ENCODE measurements around the gene CDC42EP3. TPM values are rescaled to one million over a fixed set of nuclear protein-coding genes. Genes with fewer than 3 reads are reported as not detected.
A peak's percentile ranks its signal among the peaks of the same experiment; 100 is the strongest.

CDC42EP3 gene
- polyA plus RNA-seq, 2 of the 4 experiments (the other 2 are of a cell fraction): 23.8 to 39.1 TPM

DNA sequence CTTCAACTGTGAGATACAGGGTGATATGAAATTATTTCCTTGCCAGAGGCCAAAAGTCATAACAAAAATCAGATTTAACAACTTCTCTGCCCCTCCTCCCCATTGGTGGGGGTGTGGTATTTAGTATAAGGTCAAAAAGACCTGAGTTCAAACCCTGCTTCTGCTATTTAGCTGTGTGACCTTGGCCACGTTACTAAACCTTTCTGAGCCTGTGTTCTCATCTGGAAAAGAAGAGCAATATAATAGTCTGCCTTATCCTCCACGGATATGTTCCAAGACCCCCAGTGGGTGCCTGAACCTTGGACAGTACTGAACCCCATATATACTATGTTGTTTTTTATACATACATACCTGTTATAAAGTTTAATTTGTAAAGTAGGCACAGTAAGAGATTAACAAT, 3.7 kb downstream of the CDC42EP3 start:
- Histone ChIP-seq H3K9me3 (no peaks in the 10 kb centered on the region), H3K4me1 (peaks cover 45% of the 10 kb centered on the region), H3K27ac (no peak overlapping the region), H3K4me3 (no peak overlapping the region), H3K4me2 (peak overlapping the region; percentile 78)
- DNase-seq (ENCODE audit: low read depth in 1 of 2, low spot score in 1 of 2) (no peak), FAIRE-seq (no peak), ATAC-seq (no peak)
- CTCF ChIA-PET: interaction anchor here (0.6 to 2.9 kb wide), 5 partner anchors 9 to 272 kb away, joined by 3 to 12 read pairs (median 3); no protein-coding TSS in a partner anchor
- POLR2A ChIA-PET: no interaction called here
- WGBS (ENCODE audit: missing lambda C conversion rate): 81% methylated on average over 2 of the region's 2 CpGs
- TF ChIP-seq POLR2AphosphoS2 (conservative IDR thresholded peaks at IDR 0.05; ENCODE audit: low read length) (no peak), TFCP2L1 (CRISPR knock-in tag; IDR thresholded peaks at IDR 0.05) (no peak), KDM1A (IDR thresholded peaks at IDR 0.05; ENCODE audit: low read depth) (no peak), ZSCAN20 (CRISPR knock-in tag; IDR thresholded peaks at IDR 0.05) (no peak), GATA3 (IDR thresholded peaks at IDR 0.05; ENCODE audit: borderline replicate concordance) (no peak), HOXB13 (CRISPR knock-in tag; IDR thresholded peaks at IDR 0.05; ENCODE audit: low read depth) (no peak), NPAS2 (CRISPR knock-in tag; IDR thresholded peaks at IDR 0.05; ENCODE audit: borderline replicate concordance) (no peak), FOSB (CRISPR knock-in tag; IDR thresholded peaks at IDR 0.05) (no peak), JUNB (IDR thresholded peaks at IDR 0.05) (no peak), HOXB5 (CRISPR knock-in tag; IDR thresholded peaks at IDR 0.05) (no peak), BHLHE40 (IDR thresholded peaks at IDR 0.05; ENCODE audit: low read depth, low read length) (no peak)
- TF ChIP-seq, protein P1, sequence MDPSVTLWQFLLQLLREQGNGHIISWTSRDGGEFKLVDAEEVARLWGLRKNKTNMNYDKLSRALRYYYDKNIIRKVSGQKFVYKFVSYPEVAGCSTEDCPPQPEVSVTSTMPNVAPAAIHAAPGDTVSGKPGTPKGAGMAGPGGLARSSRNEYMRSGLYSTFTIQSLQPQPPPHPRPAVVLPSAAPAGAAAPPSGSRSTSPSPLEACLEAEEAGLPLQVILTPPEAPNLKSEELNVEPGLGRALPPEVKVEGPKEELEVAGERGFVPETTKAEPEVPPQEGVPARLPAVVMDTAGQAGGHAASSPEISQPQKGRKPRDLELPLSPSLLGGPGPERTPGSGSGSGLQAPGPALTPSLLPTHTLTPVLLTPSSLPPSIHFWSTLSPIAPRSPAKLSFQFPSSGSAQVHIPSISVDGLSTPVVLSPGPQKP (IDR thresholded peaks at IDR 0.05; ENCODE audit: low read depth, low read length): no peak

DNA sequence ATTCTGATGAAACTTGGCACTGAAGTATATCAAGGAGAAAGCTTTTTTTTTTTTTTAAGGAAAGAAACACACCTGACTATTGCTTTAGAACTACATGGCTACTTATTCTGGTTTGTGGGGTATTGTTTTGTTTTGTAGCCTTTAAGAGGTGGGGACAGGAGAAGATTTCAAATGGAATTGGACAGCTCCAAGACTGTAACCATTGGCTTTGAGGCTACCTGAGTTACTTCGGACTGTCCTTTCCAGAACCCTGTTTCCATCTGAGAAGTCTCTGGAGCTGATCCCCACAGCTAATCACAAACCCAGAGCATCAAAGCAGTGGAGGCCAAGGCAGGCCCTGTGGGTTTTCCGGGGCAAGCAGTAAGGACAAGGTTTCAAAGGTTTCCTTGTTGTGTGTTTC, 4.7 kb downstream of the CDC42EP3 start:
- Histone ChIP-seq H3K4me2 (peak overlapping the region; percentile 78; the same call in 2 of the 3 replicates), H3K27ac (no peak overlapping the region), H3K4me1 (peaks cover 45% of the 10 kb centered on the region), H3K4me3 (no peak overlapping the region), H3K9me3 (no peaks in the 10 kb centered on the region)
- TF ChIP-seq, protein P1 (IDR thresholded peaks at IDR 0.05; ENCODE audit: low read depth, low read length): no peak
- TF ChIP-seq, protein P2, sequence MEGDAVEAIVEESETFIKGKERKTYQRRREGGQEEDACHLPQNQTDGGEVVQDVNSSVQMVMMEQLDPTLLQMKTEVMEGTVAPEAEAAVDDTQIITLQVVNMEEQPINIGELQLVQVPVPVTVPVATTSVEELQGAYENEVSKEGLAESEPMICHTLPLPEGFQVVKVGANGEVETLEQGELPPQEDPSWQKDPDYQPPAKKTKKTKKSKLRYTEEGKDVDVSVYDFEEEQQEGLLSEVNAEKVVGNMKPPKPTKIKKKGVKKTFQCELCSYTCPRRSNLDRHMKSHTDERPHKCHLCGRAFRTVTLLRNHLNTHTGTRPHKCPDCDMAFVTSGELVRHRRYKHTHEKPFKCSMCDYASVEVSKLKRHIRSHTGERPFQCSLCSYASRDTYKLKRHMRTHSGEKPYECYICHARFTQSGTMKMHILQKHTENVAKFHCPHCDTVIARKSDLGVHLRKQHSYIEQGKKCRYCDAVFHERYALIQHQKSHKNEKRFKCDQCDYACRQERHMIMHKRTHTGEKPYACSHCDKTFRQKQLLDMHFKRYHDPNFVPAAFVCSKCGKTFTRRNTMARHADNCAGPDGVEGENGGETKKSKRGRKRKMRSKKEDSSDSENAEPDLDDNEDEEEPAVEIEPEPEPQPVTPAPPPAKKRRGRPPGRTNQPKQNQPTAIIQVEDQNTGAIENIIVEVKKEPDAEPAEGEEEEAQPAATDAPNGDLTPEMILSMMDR (IDR thresholded peaks at IDR 0.05): no peak
- TF ChIP-seq RNF2 (IDR thresholded peaks at IDR 0.05; ENCODE audit: borderline replicate concordance, low read depth) (no peak), MYC (IDR thresholded peaks at IDR 0.05; ENCODE audit: borderline replicate concordance, low read length) (no peak), POLR2A (IDR thresholded peaks at IDR 0.05; ENCODE audit: low read length) (no peak), EHMT2 (IDR thresholded peaks at IDR 0.05; ENCODE audit: low read depth) (no peak), NFE2L2 (conservative IDR thresholded peaks at IDR 0.05; ENCODE audit: low read length) (no peak), POLR2AphosphoS2 (conservative IDR thresholded peaks at IDR 0.05; ENCODE audit: low read length) (no peak), RFX5 (IDR thresholded peaks at IDR 0.05) (no peak), RARB (CRISPR knock-in tag; IDR thresholded peaks at IDR 0.05) (no peak), CHD2 (IDR thresholded peaks at IDR 0.05; ENCODE audit: low read length, partially characterized antibody) (no peak), ZFP36 (IDR thresholded peaks at IDR 0.05; ENCODE audit: borderline replicate concordance, partially characterized antibody) (no peak), TP53 (CRISPR knock-in tag; IDR thresholded peaks at IDR 0.05) (no peak), NR3C1 (IDR thresholded peaks at IDR 0.05) (no peak), MAFK (IDR thresholded peaks at IDR 0.05; ENCODE audit: partially characterized antibody) (no peak), TFCP2L1 (CRISPR knock-in tag; IDR thresholded peaks at IDR 0.05) (no peak), BHLHE40 (IDR thresholded peaks at IDR 0.05; ENCODE audit: low read depth, low read length) (no peak)
- TF ChIP-seq, protein P3, sequence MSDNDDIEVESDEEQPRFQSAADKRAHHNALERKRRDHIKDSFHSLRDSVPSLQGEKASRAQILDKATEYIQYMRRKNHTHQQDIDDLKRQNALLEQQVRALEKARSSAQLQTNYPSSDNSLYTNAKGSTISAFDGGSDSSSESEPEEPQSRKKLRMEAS (IDR thresholded peaks at IDR 0.05): no peak
- TF ChIP-seq, protein P4, sequence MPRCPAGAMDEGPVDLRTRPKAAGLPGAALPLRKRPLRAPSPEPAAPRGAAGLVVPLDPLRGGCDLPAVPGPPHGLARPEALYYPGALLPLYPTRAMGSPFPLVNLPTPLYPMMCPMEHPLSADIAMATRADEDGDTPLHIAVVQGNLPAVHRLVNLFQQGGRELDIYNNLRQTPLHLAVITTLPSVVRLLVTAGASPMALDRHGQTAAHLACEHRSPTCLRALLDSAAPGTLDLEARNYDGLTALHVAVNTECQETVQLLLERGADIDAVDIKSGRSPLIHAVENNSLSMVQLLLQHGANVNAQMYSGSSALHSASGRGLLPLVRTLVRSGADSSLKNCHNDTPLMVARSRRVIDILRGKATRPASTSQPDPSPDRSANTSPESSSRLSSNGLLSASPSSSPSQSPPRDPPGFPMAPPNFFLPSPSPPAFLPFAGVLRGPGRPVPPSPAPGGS (IDR thresholded peaks at IDR 0.05): no peak
- 85% methylated on average over 2 of the region's 2 CpGs for WGBS (ENCODE audit: missing lambda C conversion rate)
- ChIA-PET POLR2A (interaction anchor here (0.7 kb wide), 1 partner anchor 102 kb away, joined by 3 read pairs; no protein-coding TSS in a partner anchor), CTCF (interaction anchor here (0.8 to 2.9 kb wide), 6 partner anchors 8 to 271 kb away, joined by 3 to 16 read pairs (median 4); no protein-coding TSS in a partner anchor)
- FAIRE-seq (no peak), DNase-seq (ENCODE audit: low read depth in 1 of 2, low spot score in 1 of 2) (no peak), ATAC-seq (no peak)

All from A549 (cell line).